IMR-90 (cell line): Measurements from ENCODE around the gene B3GALNT1.

ENCODE experiments used
- CTCF ChIP-seq: conservative IDR thresholded peaks from 2 replicates; pipeline ENCODE4 v1.5.1; 2012; ENCODE audit warnings: mild to moderate bottlenecking, low read depth, low read length, improper control_type of control experiment
- ELK1 ChIP-seq: fragments of 150-350 bp; IDR thresholded peaks from 2 replicates; pipeline ENCODE4 v1.6.1; 2016; ENCODE audit warnings: low read depth, mild to moderate bottlenecking, low read length, moderate library complexity, borderline replicate concordance
- MAFK ChIP-seq: IDR thresholded peaks from 2 replicates; pipeline ENCODE4 v1.6.1; 2012; ENCODE audit warnings: low read depth, low read length, improper control_type of control experiment
- MAZ ChIP-seq: IDR thresholded peaks from 2 replicates; pipeline ENCODE4 v1.6.1; 2012; ENCODE audit warnings: low read depth, mild to moderate bottlenecking, low read length, improper control_type of control experiment, moderate library complexity, borderline replicate concordance
- POLR2A ChIP-seq: IDR thresholded peaks from 2 replicates; pipeline ENCODE4 v1.6.1; 2012; ENCODE audit warnings: mild to moderate bottlenecking, low read depth, low read length
- RAD21 ChIP-seq: IDR thresholded peaks from 2 replicates; pipeline ENCODE4 v1.6.1; 2012; ENCODE audit warnings: low read length, improper control_type of control experiment
- SMC3 ChIP-seq: fragments of 150-350 bp; IDR thresholded peaks from 2 replicates; pipeline ENCODE4 v1.6.1; 2016; ENCODE audit warnings: low read depth, mild to moderate bottlenecking, antibody characterized with exemption, low read length, moderate library complexity

- TF ChIP-seq CTCF, result no peak
- TF ChIP-seq SMC3, result no peak
- TF ChIP-seq RAD21, result no peak
- TF ChIP-seq POLR2A, result no peak
- no peak for TF ChIP-seq MAFK
- no peak for TF ChIP-seq ELK1
- TF ChIP-seq MAZ, result no peak
These were observed 3.5 kb downstream of the B3GALNT1 start for GRCh38 chr3:161101609-161102008.
